ENCODE measurements around the gene CHRM4. TPM values are rescaled to one million over a fixed set of nuclear protein-coding genes. Genes with fewer than 3 reads are reported as not detected.

The CHRM4 gene
- 0.16 TPM in 1 of 2 replicates, not detected in the other for total RNA-seq

DNA sequence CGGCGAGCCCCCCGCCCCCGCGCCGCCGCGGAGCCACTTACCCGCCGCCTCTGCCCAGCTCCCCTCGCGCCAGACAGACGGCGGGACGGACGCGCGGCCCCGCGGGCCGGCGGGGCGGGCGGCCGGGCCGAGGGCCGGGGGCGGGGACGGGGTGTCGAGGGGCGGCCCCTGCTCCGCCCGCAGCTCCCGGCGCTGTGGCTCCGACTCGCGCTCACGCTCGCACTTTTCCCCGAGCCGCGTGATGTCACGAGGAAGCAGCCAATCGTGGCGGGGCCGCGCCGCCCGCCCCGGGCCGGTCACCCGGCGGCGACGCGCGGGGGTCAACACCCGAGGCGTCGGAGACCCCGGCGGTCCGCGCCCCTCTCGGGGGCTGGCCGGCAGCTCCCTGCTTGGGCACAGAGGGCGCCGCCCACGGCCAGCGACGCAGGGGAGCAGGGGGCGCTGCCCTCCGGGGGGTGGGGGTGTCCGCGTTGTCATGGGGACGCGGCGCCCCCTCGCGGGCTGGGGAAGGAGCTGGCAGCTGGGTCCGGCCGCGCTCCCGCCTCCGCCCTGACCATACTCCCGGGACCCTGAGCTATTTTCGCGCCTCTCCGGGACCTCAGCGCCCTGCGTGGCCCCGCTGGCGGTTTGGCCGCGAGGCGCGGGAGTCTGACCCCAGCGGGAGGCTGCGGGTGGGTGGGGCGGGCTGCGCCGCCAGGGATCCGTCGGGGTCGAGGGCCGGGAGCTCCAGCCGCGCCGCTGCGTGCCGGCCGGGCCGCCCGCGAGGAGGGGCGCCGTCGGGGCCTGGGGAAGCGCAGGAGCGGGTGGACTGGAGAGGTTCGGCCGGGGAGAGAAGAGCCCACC lies at the start of gene CHRM4:
TSS of gene CHRM4 (minus strand) at position 199 of the 843 bp plus-strand sequence. CDS start 5,219 bp downstream, outside the sequence.

DNA sequence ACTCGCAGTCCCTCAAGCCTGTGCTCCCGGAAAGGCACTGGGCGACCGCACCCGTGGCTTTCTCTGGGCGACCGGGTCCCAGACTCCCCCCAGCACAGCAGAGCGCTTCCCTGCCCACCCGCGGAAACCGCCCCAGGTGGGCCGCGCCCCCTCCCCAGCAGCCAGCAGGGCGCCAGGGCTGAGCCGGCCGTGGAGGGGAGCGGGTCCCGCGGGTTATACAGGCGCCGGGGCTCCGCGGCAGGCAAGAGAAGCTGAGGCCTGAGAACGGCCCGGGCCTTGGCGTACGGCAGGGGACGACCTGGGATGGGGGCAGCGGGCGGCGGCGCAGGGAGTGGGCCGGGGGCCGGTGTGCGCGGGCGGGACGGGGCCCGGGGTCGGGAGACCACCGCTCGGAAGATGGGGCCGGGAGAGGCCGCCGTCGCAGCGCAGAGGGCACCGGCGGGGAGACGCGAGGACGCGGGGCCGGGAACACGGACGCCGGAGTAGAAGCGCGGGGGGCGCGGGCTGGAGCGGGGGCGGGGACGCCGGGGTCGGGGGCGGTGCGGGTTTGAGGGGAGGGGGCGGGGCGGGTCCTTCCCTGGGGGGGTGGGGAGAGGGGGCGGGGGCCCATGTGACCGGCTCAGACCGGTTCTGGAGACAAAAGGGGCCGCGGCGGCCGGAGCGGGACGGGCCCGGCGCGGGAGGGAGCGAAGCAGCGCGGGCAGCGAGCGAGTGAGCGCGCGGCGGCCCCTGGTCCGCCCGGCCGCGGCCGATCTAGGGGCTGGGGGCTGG lies 10.3 kb downstream of the CHRM4 start, which contains the start of gene MDK:
TSS of gene MDK (plus strand) at position 622 of the 771 bp plus-strand sequence. CDS start 389 bp downstream, outside the sequence.

DNA sequence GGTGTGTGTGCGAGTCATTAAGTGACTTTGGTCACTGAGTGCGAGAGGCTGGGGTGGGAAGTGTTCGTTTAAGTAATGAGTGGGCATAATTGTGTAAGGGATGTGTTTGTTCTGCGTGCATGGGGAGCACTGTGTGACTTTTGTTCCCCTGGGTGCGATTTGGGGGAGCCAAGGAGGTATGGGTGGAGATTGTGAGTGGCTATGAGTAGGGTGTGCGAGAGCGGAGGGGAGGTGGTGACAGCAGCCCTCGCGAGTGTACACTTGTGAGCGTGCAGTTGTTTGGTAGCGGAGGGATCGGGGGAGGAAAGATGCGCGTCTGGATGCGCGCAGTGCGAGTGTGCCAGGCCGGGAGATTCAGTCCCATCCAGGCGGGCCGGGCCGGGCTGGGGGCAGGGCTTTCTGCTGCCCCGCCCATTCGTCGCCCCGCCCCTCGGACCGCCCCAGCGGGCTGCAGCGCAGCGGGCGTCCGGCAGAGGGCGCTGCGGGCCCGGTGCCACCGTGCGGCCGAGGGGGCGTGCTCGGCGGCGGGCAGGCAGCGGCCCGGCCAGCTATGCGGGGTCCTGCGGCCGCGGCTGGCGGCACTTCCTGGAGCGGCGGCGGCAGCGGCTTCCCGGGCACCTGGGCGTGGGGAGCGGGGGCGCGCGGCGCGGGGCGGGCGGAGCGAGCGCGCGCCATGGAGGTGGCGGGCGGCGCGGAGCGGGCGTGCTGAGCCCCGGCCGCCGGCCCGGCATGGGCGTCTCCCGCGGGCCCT lies 44.5 kb downstream of the CHRM4 start, which contains the start of gene DGKZ:
TSS of gene DGKZ (plus strand) at position 578 of the 751 bp plus-strand sequence. CDS start 197 bp downstream, outside the sequence.

Small RNAs within 50 kb of the gene (small RNA-seq; reads per million reads assigned to genes)
- gene MIR4688, result not detected

Other genes starting within 250 kb of the CHRM4 start
- gene CREB3L1, start 114.1 kb downstream of the CHRM4 start, total RNA-seq, result 55.4 and 69.4 TPM in 2 replicates
- 63.0 and 66.5 TPM in 2 replicates for gene DGKZ, start 44.3 kb downstream of the CHRM4 start, total RNA-seq
- 12.3 and 13.6 TPM in 2 replicates for gene MDK, start 10.1 kb downstream of the CHRM4 start, total RNA-seq
- gene AMBRA1, start 202.2 kb upstream of the CHRM4 start, total RNA-seq, result 40.4 and 46.9 TPM in 2 replicates
- 6.1 and 7.3 TPM in 2 replicates for gene HARBI1, start 225.5 kb upstream of the CHRM4 start, total RNA-seq
- gene ATG13, start 225.8 kb upstream of the CHRM4 start, total RNA-seq, result 69.1 and 73.2 TPM in 2 replicates

Data from hair follicle dermal papilla cell (primary cell).